ENCODE measurements around the gene TXNL4A. TPM values are rescaled to one million over a fixed set of nuclear protein-coding genes. Genes with fewer than 3 reads are reported as not detected.

The TXNL4A gene
- total and polyA plus RNA-seq, 7 donors: 81.5 to 217 (median 112) TPM

- no peak for TF ChIP-seq CTCF (IDR thresholded peaks at IDR 0.05)
- intact Hi-C loops (cut with DNase I): no loop called here
- H3K27me3 ChIP-seq (ENCODE audit: insufficient read depth in 3 of 3, low read length in 2 of 3): no peaks in the 10 kb centered on the region
- no peak for ATAC-seq
- H3K4me3 ChIP-seq: no peak overlapping the region
- H3K4me1 ChIP-seq: peaks cover 1% of the 10 kb centered on the region
- no peak overlapping the region for H3K27ac ChIP-seq
- 85 to 88% (median 87%) methylated on average over 12 of the region's 12 CpGs for WGBS, 3 donors
- no peak for DNase-seq
- no peaks in the 10 kb centered on the region for H3K9me3 ChIP-seq
- no peaks in the 10 kb centered on the region for H3K36me3 ChIP-seq (ENCODE audit: insufficient read depth in 1 of 2, low read depth in 1 of 2)
Measured at GRCh38 chr18:79955302-79956075, 32.9 kb downstream of the TXNL4A start.

DNA sequence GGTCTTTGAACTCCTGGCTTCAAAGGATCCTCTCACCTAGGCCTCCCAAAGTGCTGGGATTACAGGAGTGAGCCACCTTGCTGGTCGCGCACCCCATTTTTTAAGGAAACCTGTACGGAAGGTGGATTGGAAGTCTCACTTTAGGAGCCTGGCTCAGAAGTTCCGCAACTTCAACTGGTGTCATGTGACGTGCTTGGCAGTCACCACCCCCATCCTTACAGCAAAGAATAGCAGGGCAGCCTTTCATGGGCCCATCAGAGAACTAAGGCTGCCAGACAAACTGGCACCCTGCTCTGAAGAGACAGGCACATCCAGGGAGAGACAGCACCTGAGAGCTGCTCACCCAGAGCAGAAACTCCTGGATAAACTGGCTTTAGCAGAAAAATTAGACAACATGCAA, 33.6 kb downstream of the TXNL4A start:
- ATAC-seq: peak in 1 of 4 donors; percentile 33
- WGBS, 3 donors: 60 to 70% (median 68%) methylated on average over 5 of the region's 5 CpGs
- H3K9me3 ChIP-seq: no peaks in the 10 kb centered on the region
- DNase-seq: no peak
- no peak overlapping the region for H3K4me3 ChIP-seq
- no peaks in the 10 kb centered on the region for H3K36me3 ChIP-seq (ENCODE audit: insufficient read depth in 1 of 2, low read depth in 1 of 2)
- peak overlapping the region; percentile 23 for H3K27ac ChIP-seq
- no peak for TF ChIP-seq CTCF (IDR thresholded peaks at IDR 0.05)
- no peaks in the 10 kb centered on the region for H3K27me3 ChIP-seq (ENCODE audit: insufficient read depth in 3 of 3, low read length in 2 of 3)
- intact Hi-C loops (cut with DNase I): loop anchor here (5.0 kb wide), 1 partner anchor 33 kb away; the partner anchor contains the start of gene TXNL4A (in 2 of the 2)
- peaks cover 8% of the 10 kb centered on the region for H3K4me1 ChIP-seq

GRCh38 chr18:79953971-79954651, 34.3 kb downstream of the TXNL4A start:
- H3K4me3 ChIP-seq: no peak overlapping the region
- intact Hi-C loops (cut with DNase I): loop anchor here (5.0 kb wide), 1 partner anchor 33 kb away; the partner anchor contains the start of gene TXNL4A (in 2 of the 2)
- H3K27me3 ChIP-seq (ENCODE audit: insufficient read depth in 3 of 3, low read length in 2 of 3): no peaks in the 10 kb centered on the region
- H3K36me3 ChIP-seq (ENCODE audit: insufficient read depth in 1 of 2, low read depth in 1 of 2): peaks cover 0 to 3% of the 10 kb centered on the region in 2 donors
- 68 to 88% (median 71%) methylated on average over 10 of the region's 10 CpGs for WGBS, 3 donors
- H3K9me3 ChIP-seq: no peaks in the 10 kb centered on the region
- DNase-seq (no peak), ATAC-seq (no peak)
- peaks cover 13% of the 10 kb centered on the region for H3K4me1 ChIP-seq
- H3K27ac ChIP-seq: peak overlapping the region; percentile 23
- no peak for TF ChIP-seq CTCF (IDR thresholded peaks at IDR 0.05)

GRCh38 chr18:79952996-79953559, 35.3 kb downstream of the TXNL4A start:
- peaks cover 0 to 4% of the 10 kb centered on the region in 2 donors for H3K36me3 ChIP-seq (ENCODE audit: insufficient read depth in 1 of 2, low read depth in 1 of 2)
- 85 to 90% (median 88%) methylated on average over 24 of the region's 24 CpGs for WGBS, 3 donors
- H3K9me3 ChIP-seq: no peaks in the 10 kb centered on the region
- no peak for TF ChIP-seq CTCF (IDR thresholded peaks at IDR 0.05)
- ATAC-seq (no peak), DNase-seq (peak in 1 of 2 donors; percentile 36)
- no peak overlapping the region for H3K27ac ChIP-seq
- H3K4me3 ChIP-seq: no peak overlapping the region
- H3K4me1 ChIP-seq: peaks cover 22% of the 10 kb centered on the region
- no peaks in the 10 kb centered on the region for H3K27me3 ChIP-seq (ENCODE audit: insufficient read depth in 3 of 3, low read length in 2 of 3)
- intact Hi-C loops (cut with DNase I): loop anchor here (5.0 kb wide), 1 partner anchor 34 kb away; the partner anchor contains the start of gene TXNL4A (in 2 of the 2)

Measured in psoas muscle (tissue), 8 donors.